Activated T-cell treated with anti-CD3 and anti-CD28 coated beads, Interleukin-2, amount 50 U/mL, for 72 hours (primary cell): ENCODE data around the gene DNAJC15. TPM values are rescaled to one million over a fixed set of nuclear protein-coding genes. Genes with fewer than 3 reads are reported as not detected.

Experiments used
- ATAC-seq, 2 donors: fragments of 150-1000 bp; cut with Tn5 transposase; replicated peaks in 1 of 2; 2 replicates each; pipeline ENCODE4 v1.10.0; 2021; ENCODE audit warnings: moderate library complexity in 2 of 2, mild to moderate bottlenecking in 1 of 2
- DNase-seq, 2 donors: peaks; one replicate each; pipeline ENCODE4 v3.0.0; 2021 to 2022; ENCODE audit warnings: mixed read lengths in 1 of 2
- H3K27ac Mint-ChIP-seq: one replicate; pipeline ENCODE4 v1.8.0; 2022; ENCODE audit warnings: mild to moderate bottlenecking, moderate library complexity, mixed read lengths
- H3K27me3 Mint-ChIP-seq: one replicate; pipeline ENCODE4 v1.8.0; 2022; ENCODE audit warnings: low read depth, mixed read lengths
- H3K36me3 Mint-ChIP-seq, 2 donors: one replicate each; pipeline ENCODE4 v1.8.0; 2022; ENCODE audit warnings: mixed read lengths in 2 of 2, mild to moderate bottlenecking in 1 of 2; ENCODE audit not compliant: insufficient read depth in 2 of 2
- H3K4me1 Mint-ChIP-seq: one replicate; pipeline ENCODE4 v1.8.0; 2022; ENCODE audit warnings: low read depth, mixed read lengths
- H3K4me3 Mint-ChIP-seq, 2 donors: one replicate each; pipeline ENCODE4 v1.8.0; 2022; ENCODE audit warnings: mild to moderate bottlenecking in 2 of 2, mixed read lengths in 2 of 2, moderate library complexity in 2 of 2
- H3K9me3 Mint-ChIP-seq, 2 donors: one replicate each; pipeline ENCODE4 v1.8.0; 2022; ENCODE audit warnings: mixed read lengths in 2 of 2
- total RNA-seq, 2 donors: library from RNA; stranded (reverse); gene quantifications; one replicate each; pipeline ENCODE4 v1.2.3, GENCODE V29; 2022

Gene DNAJC15
- total RNA-seq, 2 donors from 2014 or later: 20.2 to 23.5 TPM

DNA sequence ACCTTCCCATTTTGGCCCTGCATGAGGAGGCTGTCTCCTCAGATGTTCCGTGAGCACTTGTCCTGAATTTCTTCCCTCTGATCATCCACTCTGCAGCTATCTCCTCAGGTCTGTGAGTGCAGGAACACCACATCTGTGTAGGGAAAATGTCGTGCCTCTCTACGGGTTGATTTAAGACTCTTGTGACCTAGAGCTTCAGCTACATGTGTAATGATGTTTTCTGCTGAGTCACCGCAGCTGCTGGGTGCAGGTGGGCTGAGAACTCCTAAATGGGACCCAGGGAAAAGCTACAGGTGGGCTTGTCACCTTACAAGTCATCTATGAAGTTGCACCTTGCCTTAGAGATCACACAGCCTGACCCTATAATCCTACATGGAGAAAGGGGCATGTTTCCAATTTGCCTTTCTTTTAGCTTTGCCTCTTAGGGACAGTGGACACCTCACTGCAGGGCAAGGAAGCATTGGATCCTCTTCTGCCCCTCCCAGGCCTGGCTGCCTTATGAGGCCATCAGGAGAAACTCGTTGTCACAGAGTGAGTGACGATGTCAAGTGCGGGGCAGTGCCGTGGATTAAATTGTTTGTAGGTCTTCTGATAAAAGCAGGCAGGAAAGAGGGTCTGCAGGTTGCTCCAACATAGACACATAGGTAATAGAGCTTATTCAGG lies 122.3 kb downstream of the DNAJC15 start:
- no peak overlapping the region for H3K27ac Mint-ChIP-seq
- H3K9me3 Mint-ChIP-seq: no peaks in the 10 kb centered on the region
- H3K4me1 Mint-ChIP-seq: no peaks in the 10 kb centered on the region
- ATAC-seq (no peak), DNase-seq (no peak)
- H3K36me3 Mint-ChIP-seq: no peaks in the 10 kb centered on the region
- H3K4me3 Mint-ChIP-seq: no peak overlapping the region
- H3K27me3 Mint-ChIP-seq: peaks cover 28% of the 10 kb centered on the region

DNA sequence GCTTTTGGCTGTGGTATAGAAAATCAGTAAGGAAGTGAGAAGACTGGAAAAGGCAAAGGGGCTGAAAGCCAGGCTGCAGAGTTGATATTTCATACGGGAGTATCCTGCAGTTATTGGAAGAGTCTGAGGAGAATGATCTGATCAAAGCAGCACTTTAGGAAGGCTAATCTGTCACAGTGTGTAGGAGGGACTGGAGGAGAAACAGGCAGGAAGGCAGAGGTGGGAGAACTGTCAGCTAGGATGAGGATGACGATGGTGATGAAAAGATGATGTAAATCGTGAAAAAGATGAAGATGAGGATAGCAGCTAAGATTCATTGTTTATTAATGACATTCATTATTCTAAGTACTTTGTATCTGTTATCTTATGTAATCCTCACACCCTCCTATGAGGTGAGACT lies 123.0 kb downstream of the DNAJC15 start:
- Mint-ChIP-seq H3K27ac (no peak overlapping the region), H3K27me3 (peaks cover 28% of the 10 kb centered on the region), H3K36me3 (no peaks in the 10 kb centered on the region), H3K9me3 (no peaks in the 10 kb centered on the region), H3K4me3 (no peak overlapping the region), H3K4me1 (no peaks in the 10 kb centered on the region)
- DNase-seq (no peak), ATAC-seq (no peak)

DNA sequence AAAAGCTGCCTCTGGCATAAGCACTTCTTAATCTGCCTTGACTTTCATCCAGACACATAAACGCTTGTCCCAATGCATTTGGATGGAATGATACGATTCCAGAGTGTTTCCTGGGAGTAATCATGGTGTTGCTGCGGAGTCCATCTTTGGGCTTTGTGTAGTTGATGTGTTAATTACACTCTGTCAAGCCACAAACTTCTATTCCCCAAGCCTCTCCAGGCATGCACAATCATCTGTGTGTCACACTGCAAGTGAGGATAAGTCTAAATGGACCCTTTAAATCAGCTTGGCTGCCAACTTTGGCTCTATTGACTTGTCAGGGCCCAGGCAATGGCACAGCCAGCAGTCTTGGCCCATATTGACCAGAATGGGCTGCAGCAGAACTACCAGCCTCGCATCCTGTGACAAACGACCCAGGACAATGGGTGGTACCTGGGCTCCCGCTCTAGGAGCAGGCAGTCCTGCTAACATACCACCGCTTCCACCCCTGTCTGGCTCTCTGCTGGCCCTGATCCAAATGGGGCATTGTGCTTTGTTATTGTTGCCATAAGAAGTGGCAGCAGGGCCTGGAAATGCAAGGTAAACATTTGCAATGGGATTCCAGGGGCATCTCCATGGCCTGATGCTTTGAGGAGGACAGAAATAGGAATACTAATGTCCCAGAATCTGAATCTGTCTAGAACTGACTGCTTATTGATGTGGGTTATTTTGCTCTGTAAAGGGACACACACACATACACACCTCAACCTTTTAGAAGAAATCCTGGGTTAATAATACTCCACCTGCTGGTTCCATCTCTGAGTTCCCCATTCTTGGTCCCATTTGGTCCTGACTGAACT lies 127.2 kb downstream of the DNAJC15 start:
- Mint-ChIP-seq H3K27ac (no peak overlapping the region), H3K36me3 (no peaks in the 10 kb centered on the region), H3K27me3 (peaks cover 24% of the 10 kb centered on the region)

DNA sequence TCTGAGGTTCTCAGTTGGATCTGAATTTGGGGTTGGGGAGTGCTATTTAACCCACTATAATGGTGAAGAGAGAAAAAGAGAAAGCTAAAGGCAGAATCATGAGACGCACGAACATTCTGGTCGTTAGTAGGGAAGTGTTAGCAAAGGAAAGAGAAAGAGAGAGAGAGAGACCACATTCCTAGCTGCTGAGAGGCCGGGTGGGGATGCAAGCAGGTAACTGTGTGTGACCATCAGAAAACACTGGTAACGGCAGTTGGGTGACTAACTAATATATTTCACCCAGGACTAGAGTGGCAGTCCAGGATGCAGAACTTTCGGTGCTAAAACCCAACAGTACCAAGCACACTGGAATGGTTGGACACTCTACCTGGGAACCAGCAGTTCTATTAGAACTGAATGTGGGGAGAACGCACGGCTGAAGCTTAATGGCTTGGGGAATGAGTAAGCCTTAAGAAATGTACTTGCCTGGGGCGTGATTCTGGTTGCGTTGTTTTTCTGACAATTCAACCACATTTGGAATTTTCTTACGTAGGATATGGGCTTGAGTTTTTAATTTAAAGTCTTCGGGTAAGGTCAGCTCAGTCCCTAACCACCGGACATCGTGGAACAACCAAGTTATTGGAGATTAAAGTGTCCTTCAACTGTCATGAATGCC lies 130.2 kb downstream of the DNAJC15 start:
- H3K27me3 Mint-ChIP-seq: peaks cover 4% of the 10 kb centered on the region
- no peak overlapping the region for H3K27ac Mint-ChIP-seq

More for the DNA sequence above, 127.2 kb downstream of the DNAJC15 start:
- Mint-ChIP-seq H3K4me3 (no peak overlapping the region), H3K4me1 (no peaks in the 10 kb centered on the region), H3K9me3 (no peaks in the 10 kb centered on the region)
- DNase-seq: no peak
- ATAC-seq: no peak

DNA sequence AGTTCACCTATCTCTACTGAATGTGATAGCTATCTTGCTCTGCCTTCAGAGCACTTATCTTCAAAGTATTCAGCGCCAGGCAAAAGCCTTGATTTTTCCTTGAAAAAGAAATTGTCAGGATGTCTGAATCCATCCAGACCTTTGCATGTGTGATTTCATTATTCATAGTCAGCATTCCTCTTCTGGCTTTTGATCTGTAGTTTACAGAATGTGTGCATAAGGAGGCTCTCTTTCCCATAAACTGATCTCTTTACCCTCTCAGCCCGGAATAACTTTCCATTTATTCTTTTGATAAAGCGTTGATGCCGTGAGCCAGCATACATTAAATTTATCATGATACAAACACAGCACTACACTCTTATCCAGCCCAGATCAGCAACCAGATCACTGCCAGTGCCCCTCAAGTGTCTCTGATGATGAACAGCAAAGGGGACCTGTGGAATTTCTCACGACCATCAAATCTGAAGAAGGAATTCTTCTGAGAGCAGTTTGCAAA lies 130.8 kb downstream of the DNAJC15 start:
- no peaks in the 10 kb centered on the region for H3K36me3 Mint-ChIP-seq
- ATAC-seq (no peak), DNase-seq (no peak)
- H3K9me3 Mint-ChIP-seq: no peaks in the 10 kb centered on the region
- no peaks in the 10 kb centered on the region for H3K27me3 Mint-ChIP-seq
- no peak overlapping the region for H3K27ac Mint-ChIP-seq
- no peaks in the 10 kb centered on the region for H3K4me1 Mint-ChIP-seq
- H3K4me3 Mint-ChIP-seq: no peak overlapping the region

More for the DNA sequence above, 130.2 kb downstream of the DNAJC15 start:
- ATAC-seq (no peak), DNase-seq (no peak)
- Mint-ChIP-seq H3K9me3 (no peaks in the 10 kb centered on the region), H3K4me1 (no peaks in the 10 kb centered on the region), H3K36me3 (no peaks in the 10 kb centered on the region), H3K4me3 (no peak overlapping the region)

DNA sequence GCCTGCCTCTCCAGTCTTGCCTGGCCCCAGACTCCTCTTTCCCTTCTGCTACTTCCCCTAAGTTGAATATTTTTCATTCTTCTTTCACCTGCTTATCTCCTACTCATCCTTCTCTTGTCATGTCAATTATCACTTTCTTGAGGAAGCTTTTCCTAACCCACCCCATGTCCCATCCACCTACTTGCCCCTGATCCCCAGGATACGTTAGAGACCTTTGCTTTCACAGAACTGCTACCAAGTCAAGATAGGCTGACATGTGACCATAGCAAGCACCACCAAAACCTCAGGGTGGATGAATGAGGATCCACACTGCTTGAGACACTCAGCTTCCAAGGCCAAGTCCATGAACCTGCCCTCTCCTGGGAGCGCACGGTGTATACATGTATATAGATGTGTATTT lies 131.5 kb downstream of the DNAJC15 start:
- H3K9me3 Mint-ChIP-seq: no peaks in the 10 kb centered on the region
- H3K4me1 Mint-ChIP-seq: no peaks in the 10 kb centered on the region
- no peak overlapping the region for H3K4me3 Mint-ChIP-seq
- H3K27me3 Mint-ChIP-seq: no peaks in the 10 kb centered on the region
- no peak overlapping the region for H3K27ac Mint-ChIP-seq
- no peak for DNase-seq
- no peaks in the 10 kb centered on the region for H3K36me3 Mint-ChIP-seq
- no peak for ATAC-seq

DNA sequence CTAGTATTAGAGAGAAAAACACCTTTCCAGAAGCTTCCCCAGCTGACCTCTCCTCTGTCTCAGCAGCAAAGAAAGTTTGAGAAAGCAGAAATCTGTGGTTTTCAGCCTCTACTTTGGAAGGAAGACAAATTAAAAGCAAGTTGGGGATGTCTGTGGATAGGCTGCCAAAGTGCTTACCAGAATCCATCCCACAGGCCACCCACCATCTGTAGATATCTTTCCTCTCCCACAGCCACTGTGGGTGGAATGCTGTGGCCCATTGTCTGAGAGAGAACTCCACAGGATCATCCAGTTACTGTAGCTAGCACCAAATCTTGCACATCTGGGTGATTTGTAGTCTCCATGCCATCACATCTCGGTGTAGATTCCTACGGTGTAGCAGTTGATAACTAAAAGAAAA lies 133.5 kb downstream of the DNAJC15 start:
- H3K4me3 Mint-ChIP-seq: no peak overlapping the region
- no peaks in the 10 kb centered on the region for H3K9me3 Mint-ChIP-seq
- ATAC-seq: no peak
- H3K36me3 Mint-ChIP-seq: no peaks in the 10 kb centered on the region
- no peak overlapping the region for H3K27ac Mint-ChIP-seq
- H3K27me3 Mint-ChIP-seq: no peaks in the 10 kb centered on the region
- no peak for DNase-seq
- no peaks in the 10 kb centered on the region for H3K4me1 Mint-ChIP-seq

DNA sequence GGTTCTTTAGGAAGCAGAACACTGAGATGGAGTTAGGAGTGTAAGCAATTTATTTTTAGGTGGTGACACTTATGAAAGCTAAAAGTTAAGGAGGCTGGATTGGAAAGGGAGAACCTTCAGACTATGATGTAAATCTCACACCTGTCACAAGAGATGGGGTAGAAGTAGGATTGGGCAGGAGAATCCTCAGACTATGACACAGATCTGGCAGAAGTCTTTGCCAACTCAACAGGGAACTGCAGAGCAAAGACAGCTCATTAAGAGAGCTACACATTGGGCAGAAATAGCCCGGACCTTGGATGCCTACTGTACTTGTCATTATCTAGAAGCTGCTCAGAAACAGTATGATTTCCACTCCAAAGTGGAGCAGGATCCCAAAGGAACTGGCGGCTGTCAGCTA lies 134.4 kb downstream of the DNAJC15 start:
- DNase-seq: no peak

DNA sequence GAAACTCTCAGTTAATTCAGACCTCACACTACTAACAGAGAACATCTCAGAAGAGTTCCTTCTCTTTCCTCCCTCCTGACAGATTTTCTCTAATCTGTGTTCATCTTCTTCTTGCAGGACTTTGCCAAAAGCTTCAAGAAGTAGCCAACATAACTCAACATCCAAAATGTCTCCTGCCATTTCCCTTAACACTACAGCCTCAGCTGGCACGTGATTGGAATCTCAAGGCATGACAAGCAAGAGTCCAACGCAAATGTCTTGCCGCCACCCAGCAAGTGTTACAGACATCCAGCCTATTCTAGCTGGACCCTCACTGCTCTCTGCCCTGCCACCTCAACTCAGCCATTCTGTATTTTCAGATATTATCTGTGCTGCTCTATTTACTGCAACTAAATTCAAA lies 135.1 kb downstream of the DNAJC15 start:
- Mint-ChIP-seq H3K36me3 (no peaks in the 10 kb centered on the region), H3K27me3 (no peaks in the 10 kb centered on the region)
- ATAC-seq: no peak

More for the DNA sequence above, 134.4 kb downstream of the DNAJC15 start:
- Mint-ChIP-seq H3K9me3 (no peaks in the 10 kb centered on the region), H3K4me3 (no peak overlapping the region), H3K4me1 (no peaks in the 10 kb centered on the region), H3K27ac (no peak overlapping the region), H3K36me3 (no peaks in the 10 kb centered on the region), H3K27me3 (no peaks in the 10 kb centered on the region)
- ATAC-seq: no peak

DNA sequence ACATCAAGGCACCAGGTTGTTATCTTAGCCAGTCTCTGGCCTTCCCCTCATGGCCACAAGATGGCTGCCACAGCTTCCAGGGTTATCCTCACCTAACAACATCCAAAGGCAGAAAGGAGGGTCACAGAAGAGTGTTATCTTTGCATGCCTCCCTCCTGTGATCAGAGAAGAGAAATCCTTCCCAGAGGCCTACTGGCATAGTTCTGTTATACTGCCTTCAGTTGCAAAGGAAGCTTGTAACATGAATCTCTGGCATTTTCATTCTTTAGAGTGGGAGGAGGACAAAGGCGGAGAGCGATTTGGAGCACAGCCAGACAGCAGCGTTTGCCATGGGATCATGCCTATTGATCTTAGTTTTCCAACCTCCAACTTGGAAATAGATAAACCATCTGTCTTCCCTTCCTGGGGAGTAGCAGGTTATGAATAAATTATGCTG lies 135.7 kb downstream of the DNAJC15 start:
- Mint-ChIP-seq H3K9me3 (peaks cover 0 to 1% of the 10 kb centered on the region in 2 donors), H3K4me1 (no peaks in the 10 kb centered on the region), H3K27me3 (no peaks in the 10 kb centered on the region), H3K4me3 (no peak overlapping the region), H3K27ac (no peak overlapping the region), H3K36me3 (no peaks in the 10 kb centered on the region)
- no peak for ATAC-seq
- no peak for DNase-seq

More for the DNA sequence above, 135.1 kb downstream of the DNAJC15 start:
- DNase-seq: no peak
- H3K4me3 Mint-ChIP-seq: no peak overlapping the region
- no peak overlapping the region for H3K27ac Mint-ChIP-seq
- no peaks in the 10 kb centered on the region for H3K4me1 Mint-ChIP-seq
- peaks cover 0 to 1% of the 10 kb centered on the region in 2 donors for H3K9me3 Mint-ChIP-seq

Other genes with a start within 250 kb of the DNAJC15 start
- not detected for gene FAM216B, start 242.0 kb upstream of the DNAJC15 start, total RNA-seq
- 10 to 100 TPM; 18.6 to 48.8 TPM for gene EPSTI1, start 31.3 kb upstream of the DNAJC15 start, total RNA-seq